HG03060 (cell line): ENCODE results near the gene COA7.

Source experiments
- ATAC-seq: cut with Tn5 transposase; IDR thresholded peaks from one replicate; pipeline ENCODE4 v1.9.1; 2021; ENCODE audit warnings: low read depth, moderate number of reproducible peaks; ENCODE audit not compliant: unreplicated experiment

COA7 gene

GRCh38 chr1:52674497-52675384 lies 23.4 kb downstream of the COA7 start:
- ATAC-seq: no peak

GRCh38 chr1:52673513-52673912 lies 24.6 kb downstream of the COA7 start:
- no peak for ATAC-seq

GRCh38 chr1:52672946-52673345 lies 25.2 kb downstream of the COA7 start:
- ATAC-seq: no peak

GRCh38 chr1:52670604-52671003 lies 27.5 kb downstream of the COA7 start:
- no peak for ATAC-seq

- ATAC-seq: no peak
Observed at GRCh38 chr1:52669696-52670095, 28.5 kb downstream of the COA7 start.

GRCh38 chr1:52668711-52669110 lies 29.4 kb downstream of the COA7 start:
- ATAC-seq: no peak

- no peak for ATAC-seq
Observed at GRCh38 chr1:52667984-52668383, 30.2 kb downstream of the COA7 start.

- ATAC-seq: no peak
Observed at GRCh38 chr1:52667290-52667689, 30.9 kb downstream of the COA7 start.

GRCh38 chr1:52665006-52665941 lies 32.9 kb downstream of the COA7 start:
- no peak for ATAC-seq

GRCh38 chr1:52663716-52664115 lies 34.4 kb downstream of the COA7 start:
- no peak for ATAC-seq

- ATAC-seq: no peak
Observed at GRCh38 chr1:52662645-52663313, 35.4 kb downstream of the COA7 start.

GRCh38 chr1:52660807-52661206 lies 37.3 kb downstream of the COA7 start:
- ATAC-seq: no peak

GRCh38 chr1:52659851-52660596 lies 38.1 kb downstream of the COA7 start:
- no peak for ATAC-seq

- ATAC-seq: peak; percentile 59
Observed at GRCh38 chr1:52659356-52659755, 38.8 kb downstream of the COA7 start.

- no peak for ATAC-seq
Observed at GRCh38 chr1:52658795-52659194, 39.4 kb downstream of the COA7 start.

- no peak for ATAC-seq
Observed at GRCh38 chr1:52657702-52658101, 40.4 kb downstream of the COA7 start.

- ATAC-seq: no peak
Observed at GRCh38 chr1:52654063-52654462, 44.1 kb downstream of the COA7 start.

GRCh38 chr1:52653207-52653849 lies 44.8 kb downstream of the COA7 start:
- no peak for ATAC-seq

- no peak for ATAC-seq
Observed at GRCh38 chr1:52651904-52652303, 46.2 kb downstream of the COA7 start.

- ATAC-seq: no peak
Observed at GRCh38 chr1:52645261-52645660, 52.9 kb downstream of the COA7 start.
